WTC11 (cell line): Measurements from ENCODE around the gene LEMD3. TPM values are rescaled to one million over a fixed set of nuclear protein-coding genes. Genes with fewer than 3 reads are reported as not detected.

Source experiments
- ATAC-seq: fragments of 200-7000 bp; cut with Tn5 transposase; 2 replicates; pipeline ENCODE4 v1.10.0; 2021; ENCODE audit warnings: mild to moderate bottlenecking, moderate library complexity
- CTCF ChIA-PET: fragments of 300-600 bp; sonication (Branson Sonifier 250); formaldehyde crosslinking; loops from one replicate; lab custom pipeline; 2021; ENCODE audit warnings: antibody characterized with exemption; lab: Charles Lee
- POLR2A ChIA-PET: fragments of 350-600 bp; sonication (Branson Sonifier 250); formaldehyde crosslinking; loops from one replicate; lab custom pipeline; 2021; ENCODE audit warnings: antibody characterized with exemption; lab: Charles Lee
- DNase-seq: peaks from one replicate; pipeline ENCODE4 v3.0.0; 2021; ENCODE audit warnings: low spot score
- H3K27ac Mint-ChIP-seq: 2 replicates; pipeline ENCODE4 v1.8.0; 2021; ENCODE audit warnings: mixed read lengths
- H3K27me3 Mint-ChIP-seq: 2 replicates; pipeline ENCODE4 v1.8.0; 2021; ENCODE audit warnings: low read depth, mild to moderate bottlenecking, moderate library complexity, mixed read lengths
- H3K36me3 Mint-ChIP-seq: 2 replicates; pipeline ENCODE4 v1.8.0; 2021; ENCODE audit warnings: mixed read lengths
- H3K4me1 Mint-ChIP-seq: 2 replicates; pipeline ENCODE4 v1.8.0; 2022; ENCODE audit warnings: mixed read lengths
- H3K4me3 Mint-ChIP-seq: 2 replicates; pipeline ENCODE4 v1.8.0; 2021; ENCODE audit warnings: mild to moderate bottlenecking, moderate library complexity, mixed read lengths
- H3K9me3 Mint-ChIP-seq: 2 replicates; pipeline ENCODE4 v1.8.0; 2021; ENCODE audit warnings: mixed read lengths
- AR ChIP-seq: fragments of 250-450 bp; sonication (Bioruptor Pico); IDR thresholded peaks from 2 replicates; pipeline ENCODE4 v1.9.0; 2021; ENCODE audit warnings: mild to moderate bottlenecking
- CREM ChIP-seq: sonication (generic); formaldehyde crosslinking; IDR thresholded peaks from 2 replicates; pipeline ENCODE4 v1.8.1; 2022; ENCODE audit warnings: mild to moderate bottlenecking, missing genetic modification reagents, moderate library complexity
- NR2C2 ChIP-seq: sonication (generic); formaldehyde crosslinking; IDR thresholded peaks from 2 replicates; pipeline ENCODE4 v1.8.0; 2022; ENCODE audit warnings: mild to moderate bottlenecking, missing genetic modification reagents
- OVOL2 ChIP-seq: fragments of 250-450 bp; sonication (Bioruptor Pico); IDR thresholded peaks from 2 replicates; pipeline ENCODE4 v1.9.0; 2021; ENCODE audit warnings: mild to moderate bottlenecking, borderline replicate concordance
- PREB ChIP-seq: sonication (generic); formaldehyde crosslinking; IDR thresholded peaks from 2 replicates; pipeline ENCODE4 v1.8.1; 2022; ENCODE audit warnings: mild to moderate bottlenecking, missing genetic modification reagents, moderate library complexity, borderline replicate concordance
- TCF7 ChIP-seq: sonication (generic); formaldehyde crosslinking; IDR thresholded peaks from 2 replicates; pipeline ENCODE4 v1.8.0; 2022; ENCODE audit warnings: mild to moderate bottlenecking, low read depth, missing genetic modification reagents, moderate library complexity
- USF2 ChIP-seq: sonication (generic); formaldehyde crosslinking; IDR thresholded peaks from 2 replicates; pipeline ENCODE4 v1.8.1; 2023; ENCODE audit warnings: mild to moderate bottlenecking, missing genetic modification reagents, moderate library complexity
- ZNF138 ChIP-seq: sonication (generic); formaldehyde crosslinking; conservative IDR thresholded peaks from 2 replicates; pipeline ENCODE4 v1.8.1; 2022; ENCODE audit warnings: mild to moderate bottlenecking, moderate library complexity, missing genetic modification reagents
- total RNA-seq: library from RNA; stranded (reverse); gene quantifications from 3 replicates; pipeline ENCODE4 v1.2.3, GENCODE V29; 2021
- TF ChIP-seq, protein P1 (sequence below): sonication (generic); formaldehyde crosslinking; IDR thresholded peaks from 2 replicates; pipeline ENCODE4 v1.8.0; 2023; ENCODE audit warnings: missing genetic modification reagents, mild to moderate bottlenecking, borderline replicate concordance
- TF ChIP-seq, protein P2 (sequence below): sonication (generic); formaldehyde crosslinking; IDR thresholded peaks from 2 replicates; pipeline ENCODE4 v1.8.1; 2023; ENCODE audit warnings: mild to moderate bottlenecking, missing genetic modification reagents
- TF ChIP-seq, protein P3 (sequence below): sonication (generic); formaldehyde crosslinking; IDR thresholded peaks from 2 replicates; pipeline ENCODE4 v1.8.0; 2022; ENCODE audit warnings: missing genetic modification reagents
- TF ChIP-seq, protein P4 (sequence below): sonication (generic); formaldehyde crosslinking; IDR thresholded peaks from 2 replicates; pipeline ENCODE4 v1.8.1; 2023; ENCODE audit warnings: mild to moderate bottlenecking, missing genetic modification reagents, borderline replicate concordance

LEMD3 gene
- total RNA-seq, 1 experiment from 2014 or later: 31.3 TPM

DNA sequence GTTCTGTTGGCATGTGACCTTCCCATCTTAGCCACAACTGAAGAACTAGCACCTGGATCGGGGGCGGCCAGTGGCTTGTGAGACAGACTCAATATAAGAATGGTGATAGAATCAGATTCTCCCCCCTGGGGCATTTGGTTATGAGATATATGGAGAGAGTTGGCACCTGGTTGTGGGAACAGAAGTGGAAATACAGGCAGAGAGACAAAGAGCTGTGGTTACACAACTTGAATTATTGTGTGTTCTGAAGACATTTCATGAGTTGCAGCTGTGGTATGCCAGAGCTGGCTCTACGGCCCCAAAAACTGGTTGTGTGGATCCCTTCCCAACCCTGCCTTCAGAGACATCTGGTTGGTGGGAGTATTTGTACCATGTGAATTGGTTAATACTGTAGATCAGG lies 106.2 kb downstream of the LEMD3 start (continued):
- TF ChIP-seq, protein P1, sequence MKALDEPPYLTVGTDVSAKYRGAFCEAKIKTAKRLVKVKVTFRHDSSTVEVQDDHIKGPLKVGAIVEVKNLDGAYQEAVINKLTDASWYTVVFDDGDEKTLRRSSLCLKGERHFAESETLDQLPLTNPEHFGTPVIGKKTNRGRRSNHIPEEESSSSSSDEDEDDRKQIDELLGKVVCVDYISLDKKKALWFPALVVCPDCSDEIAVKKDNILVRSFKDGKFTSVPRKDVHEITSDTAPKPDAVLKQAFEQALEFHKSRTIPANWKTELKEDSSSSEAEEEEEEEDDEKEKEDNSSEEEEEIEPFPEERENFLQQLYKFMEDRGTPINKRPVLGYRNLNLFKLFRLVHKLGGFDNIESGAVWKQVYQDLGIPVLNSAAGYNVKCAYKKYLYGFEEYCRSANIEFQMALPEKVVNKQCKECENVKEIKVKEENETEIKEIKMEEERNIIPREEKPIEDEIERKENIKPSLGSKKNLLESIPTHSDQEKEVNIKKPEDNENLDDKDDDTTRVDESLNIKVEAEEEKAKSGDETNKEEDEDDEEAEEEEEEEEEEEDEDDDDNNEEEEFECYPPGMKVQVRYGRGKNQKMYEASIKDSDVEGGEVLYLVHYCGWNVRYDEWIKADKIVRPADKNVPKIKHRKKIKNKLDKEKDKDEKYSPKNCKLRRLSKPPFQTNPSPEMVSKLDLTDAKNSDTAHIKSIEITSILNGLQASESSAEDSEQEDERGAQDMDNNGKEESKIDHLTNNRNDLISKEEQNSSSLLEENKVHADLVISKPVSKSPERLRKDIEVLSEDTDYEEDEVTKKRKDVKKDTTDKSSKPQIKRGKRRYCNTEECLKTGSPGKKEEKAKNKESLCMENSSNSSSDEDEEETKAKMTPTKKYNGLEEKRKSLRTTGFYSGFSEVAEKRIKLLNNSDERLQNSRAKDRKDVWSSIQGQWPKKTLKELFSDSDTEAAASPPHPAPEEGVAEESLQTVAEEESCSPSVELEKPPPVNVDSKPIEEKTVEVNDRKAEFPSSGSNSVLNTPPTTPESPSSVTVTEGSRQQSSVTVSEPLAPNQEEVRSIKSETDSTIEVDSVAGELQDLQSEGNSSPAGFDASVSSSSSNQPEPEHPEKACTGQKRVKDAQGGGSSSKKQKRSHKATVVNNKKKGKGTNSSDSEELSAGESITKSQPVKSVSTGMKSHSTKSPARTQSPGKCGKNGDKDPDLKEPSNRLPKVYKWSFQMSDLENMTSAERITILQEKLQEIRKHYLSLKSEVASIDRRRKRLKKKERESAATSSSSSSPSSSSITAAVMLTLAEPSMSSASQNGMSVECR: no peak
- TF ChIP-seq, protein P2, sequence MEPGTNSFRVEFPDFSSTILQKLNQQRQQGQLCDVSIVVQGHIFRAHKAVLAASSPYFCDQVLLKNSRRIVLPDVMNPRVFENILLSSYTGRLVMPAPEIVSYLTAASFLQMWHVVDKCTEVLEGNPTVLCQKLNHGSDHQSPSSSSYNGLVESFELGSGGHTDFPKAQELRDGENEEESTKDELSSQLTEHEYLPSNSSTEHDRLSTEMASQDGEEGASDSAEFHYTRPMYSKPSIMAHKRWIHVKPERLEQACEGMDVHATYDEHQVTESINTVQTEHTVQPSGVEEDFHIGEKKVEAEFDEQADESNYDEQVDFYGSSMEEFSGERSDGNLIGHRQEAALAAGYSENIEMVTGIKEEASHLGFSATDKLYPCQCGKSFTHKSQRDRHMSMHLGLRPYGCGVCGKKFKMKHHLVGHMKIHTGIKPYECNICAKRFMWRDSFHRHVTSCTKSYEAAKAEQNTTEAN (CRISPR knock-in tag): no peak
- TF ChIP-seq TCF7: no peak
- TF ChIP-seq ZNF138 (CRISPR knock-in tag): no peak
- TF ChIP-seq, protein P3, sequence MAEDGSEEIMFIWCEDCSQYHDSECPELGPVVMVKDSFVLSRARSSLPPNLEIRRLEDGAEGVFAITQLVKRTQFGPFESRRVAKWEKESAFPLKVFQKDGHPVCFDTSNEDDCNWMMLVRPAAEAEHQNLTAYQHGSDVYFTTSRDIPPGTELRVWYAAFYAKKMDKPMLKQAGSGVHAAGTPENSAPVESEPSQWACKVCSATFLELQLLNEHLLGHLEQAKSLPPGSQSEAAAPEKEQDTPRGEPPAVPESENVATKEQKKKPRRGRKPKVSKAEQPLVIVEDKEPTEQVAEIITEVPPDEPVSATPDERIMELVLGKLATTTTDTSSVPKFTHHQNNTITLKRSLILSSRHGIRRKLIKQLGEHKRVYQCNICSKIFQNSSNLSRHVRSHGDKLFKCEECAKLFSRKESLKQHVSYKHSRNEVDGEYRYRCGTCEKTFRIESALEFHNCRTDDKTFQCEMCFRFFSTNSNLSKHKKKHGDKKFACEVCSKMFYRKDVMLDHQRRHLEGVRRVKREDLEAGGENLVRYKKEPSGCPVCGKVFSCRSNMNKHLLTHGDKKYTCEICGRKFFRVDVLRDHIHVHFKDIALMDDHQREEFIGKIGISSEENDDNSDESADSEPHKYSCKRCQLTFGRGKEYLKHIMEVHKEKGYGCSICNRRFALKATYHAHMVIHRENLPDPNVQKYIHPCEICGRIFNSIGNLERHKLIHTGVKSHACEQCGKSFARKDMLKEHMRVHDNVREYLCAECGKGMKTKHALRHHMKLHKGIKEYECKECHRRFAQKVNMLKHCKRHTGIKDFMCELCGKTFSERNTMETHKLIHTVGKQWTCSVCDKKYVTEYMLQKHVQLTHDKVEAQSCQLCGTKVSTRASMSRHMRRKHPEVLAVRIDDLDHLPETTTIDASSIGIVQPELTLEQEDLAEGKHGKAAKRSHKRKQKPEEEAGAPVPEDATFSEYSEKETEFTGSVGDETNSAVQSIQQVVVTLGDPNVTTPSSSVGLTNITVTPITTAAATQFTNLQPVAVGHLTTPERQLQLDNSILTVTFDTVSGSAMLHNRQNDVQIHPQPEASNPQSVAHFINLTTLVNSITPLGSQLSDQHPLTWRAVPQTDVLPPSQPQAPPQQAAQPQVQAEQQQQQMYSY: no peak
- TF ChIP-seq USF2 (CRISPR knock-in tag): no peak

DNA sequence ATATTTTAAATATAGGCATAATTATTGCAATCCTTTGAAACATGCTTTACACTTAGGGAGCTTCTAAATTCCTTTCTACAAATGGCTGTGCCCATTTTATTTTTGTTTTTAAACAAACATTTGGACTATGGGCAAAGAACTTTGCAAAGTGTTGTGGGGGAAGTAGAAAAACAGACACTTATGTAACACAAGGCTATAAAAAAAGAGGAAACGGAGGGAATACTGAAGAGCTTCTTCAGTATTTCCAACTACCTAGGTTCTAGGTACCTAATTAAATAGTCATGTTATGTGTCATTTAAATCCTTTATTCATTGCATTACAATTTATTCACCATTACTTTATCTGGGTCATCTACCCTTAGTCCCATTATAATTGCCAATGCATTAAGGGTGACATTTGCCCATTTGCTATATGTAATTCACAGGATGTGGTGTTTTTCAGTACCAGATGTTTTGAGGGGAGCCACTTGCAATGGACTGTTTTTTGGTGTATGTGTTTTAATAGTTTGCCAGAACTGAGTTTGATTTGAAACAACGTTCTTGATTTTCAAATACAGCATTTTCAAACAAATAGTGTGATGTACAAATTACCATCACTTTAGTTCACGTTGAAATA lies 107.6 kb downstream of the LEMD3 start:
- CTCF ChIA-PET: no interaction called here
- Mint-ChIP-seq H3K27me3 (peaks cover 46% of the 10 kb centered on the region), H3K9me3 (no peaks in the 10 kb centered on the region), H3K4me1 (peaks cover 20% of the 10 kb centered on the region), H3K4me3 (no peak overlapping the region), H3K36me3 (no peaks in the 10 kb centered on the region), H3K27ac (no peak overlapping the region)
- no peak for DNase-seq
- no peak for ATAC-seq
- POLR2A ChIA-PET: no interaction called here
- TF ChIP-seq, protein P3: no peak
- TF ChIP-seq, protein P4, sequence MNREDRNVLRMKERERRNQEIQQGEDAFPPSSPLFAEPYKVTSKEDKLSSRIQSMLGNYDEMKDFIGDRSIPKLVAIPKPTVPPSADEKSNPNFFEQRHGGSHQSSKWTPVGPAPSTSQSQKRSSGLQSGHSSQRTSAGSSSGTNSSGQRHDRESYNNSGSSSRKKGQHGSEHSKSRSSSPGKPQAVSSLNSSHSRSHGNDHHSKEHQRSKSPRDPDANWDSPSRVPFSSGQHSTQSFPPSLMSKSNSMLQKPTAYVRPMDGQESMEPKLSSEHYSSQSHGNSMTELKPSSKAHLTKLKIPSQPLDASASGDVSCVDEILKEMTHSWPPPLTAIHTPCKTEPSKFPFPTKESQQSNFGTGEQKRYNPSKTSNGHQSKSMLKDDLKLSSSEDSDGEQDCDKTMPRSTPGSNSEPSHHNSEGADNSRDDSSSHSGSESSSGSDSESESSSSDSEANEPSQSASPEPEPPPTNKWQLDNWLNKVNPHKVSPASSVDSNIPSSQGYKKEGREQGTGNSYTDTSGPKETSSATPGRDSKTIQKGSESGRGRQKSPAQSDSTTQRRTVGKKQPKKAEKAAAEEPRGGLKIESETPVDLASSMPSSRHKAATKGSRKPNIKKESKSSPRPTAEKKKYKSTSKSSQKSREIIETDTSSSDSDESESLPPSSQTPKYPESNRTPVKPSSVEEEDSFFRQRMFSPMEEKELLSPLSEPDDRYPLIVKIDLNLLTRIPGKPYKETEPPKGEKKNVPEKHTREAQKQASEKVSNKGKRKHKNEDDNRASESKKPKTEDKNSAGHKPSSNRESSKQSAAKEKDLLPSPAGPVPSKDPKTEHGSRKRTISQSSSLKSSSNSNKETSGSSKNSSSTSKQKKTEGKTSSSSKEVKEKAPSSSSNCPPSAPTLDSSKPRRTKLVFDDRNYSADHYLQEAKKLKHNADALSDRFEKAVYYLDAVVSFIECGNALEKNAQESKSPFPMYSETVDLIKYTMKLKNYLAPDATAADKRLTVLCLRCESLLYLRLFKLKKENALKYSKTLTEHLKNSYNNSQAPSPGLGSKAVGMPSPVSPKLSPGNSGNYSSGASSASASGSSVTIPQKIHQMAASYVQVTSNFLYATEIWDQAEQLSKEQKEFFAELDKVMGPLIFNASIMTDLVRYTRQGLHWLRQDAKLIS (CRISPR knock-in tag): no peak
- TF ChIP-seq NR2C2: no peak
- no peak for TF ChIP-seq OVOL2 (CRISPR knock-in tag)
- TF ChIP-seq CREM (CRISPR knock-in tag): no peak
- no peak for TF ChIP-seq AR (CRISPR knock-in tag)
- TF ChIP-seq PREB: no peak
